Measurements from ENCODE around the gene TNFRSF1A.

DNA sequence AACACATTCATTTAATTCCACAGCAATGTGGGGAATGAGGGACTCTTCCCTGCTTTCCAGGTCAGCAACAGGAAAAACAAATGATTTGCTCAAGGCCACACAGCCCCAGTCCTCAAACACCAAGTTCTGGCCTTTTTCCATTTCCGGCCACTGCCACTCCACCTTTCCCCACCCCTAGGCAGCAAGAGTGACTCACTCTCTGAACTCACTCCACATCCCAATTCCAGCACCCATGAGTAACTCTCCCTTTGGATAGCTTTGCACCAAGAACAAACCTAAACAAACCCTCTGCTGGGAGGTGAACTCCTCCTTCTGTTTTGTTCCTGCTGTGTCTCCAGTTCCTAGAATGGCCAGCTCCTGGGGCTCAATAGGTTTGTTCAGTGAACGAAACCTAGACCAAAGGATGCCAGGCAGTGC is 61.8 kb downstream of the TNFRSF1A start:
- no peak for TF ChIP-seq EZH2 (IDR thresholded peaks at IDR 0.05; ENCODE audit: borderline replicate concordance, low read depth, low read length, poor library complexity, severe bottlenecking)
- TF ChIP-seq, protein P1, sequence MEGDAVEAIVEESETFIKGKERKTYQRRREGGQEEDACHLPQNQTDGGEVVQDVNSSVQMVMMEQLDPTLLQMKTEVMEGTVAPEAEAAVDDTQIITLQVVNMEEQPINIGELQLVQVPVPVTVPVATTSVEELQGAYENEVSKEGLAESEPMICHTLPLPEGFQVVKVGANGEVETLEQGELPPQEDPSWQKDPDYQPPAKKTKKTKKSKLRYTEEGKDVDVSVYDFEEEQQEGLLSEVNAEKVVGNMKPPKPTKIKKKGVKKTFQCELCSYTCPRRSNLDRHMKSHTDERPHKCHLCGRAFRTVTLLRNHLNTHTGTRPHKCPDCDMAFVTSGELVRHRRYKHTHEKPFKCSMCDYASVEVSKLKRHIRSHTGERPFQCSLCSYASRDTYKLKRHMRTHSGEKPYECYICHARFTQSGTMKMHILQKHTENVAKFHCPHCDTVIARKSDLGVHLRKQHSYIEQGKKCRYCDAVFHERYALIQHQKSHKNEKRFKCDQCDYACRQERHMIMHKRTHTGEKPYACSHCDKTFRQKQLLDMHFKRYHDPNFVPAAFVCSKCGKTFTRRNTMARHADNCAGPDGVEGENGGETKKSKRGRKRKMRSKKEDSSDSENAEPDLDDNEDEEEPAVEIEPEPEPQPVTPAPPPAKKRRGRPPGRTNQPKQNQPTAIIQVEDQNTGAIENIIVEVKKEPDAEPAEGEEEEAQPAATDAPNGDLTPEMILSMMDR (conservative IDR thresholded peaks at IDR 0.05; ENCODE audit: low read depth, low read length) = no peak
